ENCODE results near the gene KLHL29. TPM values are rescaled to one million over a fixed set of nuclear protein-coding genes. Genes with fewer than 3 reads are reported as not detected.

Gene KLHL29
- total and polyA plus RNA-seq, 2 experiments from 2014 or later: 1.5 to 6.5 TPM

DNA sequence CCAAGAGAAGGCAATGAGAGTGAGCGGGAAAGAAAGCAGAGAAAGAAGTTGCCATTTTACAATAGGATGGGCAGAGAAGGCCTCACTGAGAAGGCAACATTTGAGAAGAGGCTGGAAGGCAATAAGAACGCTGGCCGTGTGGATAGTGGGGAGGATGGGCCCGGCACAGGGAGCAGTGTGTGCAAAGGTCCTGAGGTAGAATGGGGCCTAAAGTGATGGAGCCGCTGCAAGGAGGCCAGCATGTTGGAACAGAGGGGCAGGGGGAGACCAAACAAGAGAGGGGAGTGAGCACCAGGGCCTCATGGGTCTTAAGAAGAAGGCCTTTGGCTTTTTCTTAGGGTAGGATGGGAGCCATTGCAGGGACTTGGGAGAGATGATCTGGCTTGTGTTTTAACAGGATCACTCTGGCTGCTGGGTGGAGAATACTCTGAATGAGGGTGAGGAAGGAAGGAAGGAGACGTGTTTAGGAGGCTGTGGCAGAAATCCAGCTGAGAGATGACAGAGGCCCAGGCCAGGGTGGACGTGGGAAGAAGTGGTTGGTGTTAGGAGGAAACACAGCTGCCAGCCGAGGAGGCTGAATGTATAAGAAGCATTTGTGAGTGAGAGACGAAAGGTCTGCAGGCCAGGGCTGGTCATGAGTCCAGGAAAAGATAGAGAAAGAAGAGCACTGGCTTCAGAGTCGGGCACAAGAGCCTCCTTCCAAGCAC, 159.8 kb downstream of the KLHL29 start (continued):
- TF ChIP-seq, protein P1, sequence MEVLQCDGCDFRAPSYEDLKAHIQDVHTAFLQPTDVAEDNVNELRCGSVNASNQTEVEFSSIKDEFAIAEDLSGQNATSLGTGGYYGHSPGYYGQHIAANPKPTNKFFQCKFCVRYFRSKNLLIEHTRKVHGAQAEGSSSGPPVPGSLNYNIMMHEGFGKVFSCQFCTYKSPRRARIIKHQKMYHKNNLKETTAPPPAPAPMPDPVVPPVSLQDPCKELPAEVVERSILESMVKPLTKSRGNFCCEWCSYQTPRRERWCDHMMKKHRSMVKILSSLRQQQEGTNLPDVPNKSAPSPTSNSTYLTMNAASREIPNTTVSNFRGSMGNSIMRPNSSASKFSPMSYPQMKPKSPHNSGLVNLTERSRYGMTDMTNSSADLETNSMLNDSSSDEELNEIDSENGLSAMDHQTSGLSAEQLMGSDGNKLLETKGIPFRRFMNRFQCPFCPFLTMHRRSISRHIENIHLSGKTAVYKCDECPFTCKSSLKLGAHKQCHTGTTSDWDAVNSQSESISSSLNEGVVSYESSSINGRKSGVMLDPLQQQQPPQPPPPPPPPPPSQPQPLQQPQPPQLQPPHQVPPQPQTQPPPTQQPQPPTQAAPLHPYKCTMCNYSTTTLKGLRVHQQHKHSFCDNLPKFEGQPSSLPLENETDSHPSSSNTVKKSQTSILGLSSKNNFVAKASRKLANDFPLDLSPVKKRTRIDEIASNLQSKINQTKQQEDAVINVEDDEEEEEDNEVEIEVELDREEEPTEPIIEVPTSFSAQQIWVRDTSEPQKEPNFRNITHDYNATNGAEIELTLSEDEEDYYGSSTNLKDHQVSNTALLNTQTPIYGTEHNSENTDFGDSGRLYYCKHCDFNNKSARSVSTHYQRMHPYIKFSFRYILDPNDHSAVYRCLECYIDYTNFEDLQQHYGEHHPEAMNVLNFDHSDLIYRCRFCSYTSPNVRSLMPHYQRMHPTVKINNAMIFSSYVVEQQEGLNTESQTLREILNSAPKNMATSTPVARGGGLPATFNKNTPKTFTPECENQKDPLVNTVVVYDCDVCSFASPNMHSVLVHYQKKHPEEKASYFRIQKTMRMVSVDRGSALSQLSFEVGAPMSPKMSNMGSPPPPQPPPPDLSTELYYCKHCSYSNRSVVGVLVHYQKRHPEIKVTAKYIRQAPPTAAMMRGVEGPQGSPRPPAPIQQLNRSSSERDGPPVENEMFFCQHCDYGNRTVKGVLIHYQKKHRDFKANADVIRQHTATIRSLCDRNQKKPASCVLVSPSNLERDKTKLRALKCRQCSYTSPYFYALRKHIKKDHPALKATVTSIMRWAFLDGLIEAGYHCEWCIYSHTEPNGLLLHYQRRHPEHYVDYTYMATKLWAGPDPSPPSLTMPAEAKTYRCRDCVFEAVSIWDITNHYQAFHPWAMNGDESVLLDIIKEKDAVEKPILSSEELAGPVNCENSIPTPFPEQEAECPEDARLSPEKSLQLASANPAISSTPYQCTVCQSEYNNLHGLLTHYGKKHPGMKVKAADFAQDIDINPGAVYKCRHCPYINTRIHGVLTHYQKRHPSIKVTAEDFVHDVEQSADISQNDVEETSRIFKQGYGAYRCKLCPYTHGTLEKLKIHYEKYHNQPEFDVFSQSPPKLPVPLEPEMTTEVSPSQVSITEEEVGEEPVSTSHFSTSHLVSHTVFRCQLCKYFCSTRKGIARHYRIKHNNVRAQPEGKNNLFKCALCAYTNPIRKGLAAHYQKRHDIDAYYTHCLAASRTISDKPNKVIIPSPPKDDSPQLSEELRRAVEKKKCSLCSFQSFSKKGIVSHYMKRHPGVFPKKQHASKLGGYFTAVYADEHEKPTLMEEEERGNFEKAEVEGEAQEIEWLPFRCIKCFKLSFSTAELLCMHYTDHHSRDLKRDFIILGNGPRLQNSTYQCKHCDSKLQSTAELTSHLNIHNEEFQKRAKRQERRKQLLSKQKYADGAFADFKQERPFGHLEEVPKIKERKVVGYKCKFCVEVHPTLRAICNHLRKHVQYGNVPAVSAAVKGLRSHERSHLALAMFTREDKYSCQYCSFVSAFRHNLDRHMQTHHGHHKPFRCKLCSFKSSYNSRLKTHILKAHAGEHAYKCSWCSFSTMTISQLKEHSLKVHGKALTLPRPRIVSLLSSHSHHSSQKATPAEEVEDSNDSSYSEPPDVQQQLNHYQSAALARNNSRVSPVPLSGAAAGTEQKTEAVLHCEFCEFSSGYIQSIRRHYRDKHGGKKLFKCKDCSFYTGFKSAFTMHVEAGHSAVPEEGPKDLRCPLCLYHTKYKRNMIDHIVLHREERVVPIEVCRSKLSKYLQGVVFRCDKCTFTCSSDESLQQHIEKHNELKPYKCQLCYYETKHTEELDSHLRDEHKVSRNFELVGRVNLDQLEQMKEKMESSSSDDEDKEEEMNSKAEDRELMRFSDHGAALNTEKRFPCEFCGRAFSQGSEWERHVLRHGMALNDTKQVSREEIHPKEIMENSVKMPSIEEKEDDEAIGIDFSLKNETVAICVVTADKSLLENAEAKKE (CRISPR knock-in tag; IDR thresholded peaks at IDR 0.05): no peak
- no peak for TF ChIP-seq EZH2 (IDR thresholded peaks at IDR 0.05; ENCODE audit: low read depth, unreplicated experiment)
- TF ChIP-seq POLR2AphosphoS5 (IDR thresholded peaks at IDR 0.05; ENCODE audit: low read depth): no peak

DNA sequence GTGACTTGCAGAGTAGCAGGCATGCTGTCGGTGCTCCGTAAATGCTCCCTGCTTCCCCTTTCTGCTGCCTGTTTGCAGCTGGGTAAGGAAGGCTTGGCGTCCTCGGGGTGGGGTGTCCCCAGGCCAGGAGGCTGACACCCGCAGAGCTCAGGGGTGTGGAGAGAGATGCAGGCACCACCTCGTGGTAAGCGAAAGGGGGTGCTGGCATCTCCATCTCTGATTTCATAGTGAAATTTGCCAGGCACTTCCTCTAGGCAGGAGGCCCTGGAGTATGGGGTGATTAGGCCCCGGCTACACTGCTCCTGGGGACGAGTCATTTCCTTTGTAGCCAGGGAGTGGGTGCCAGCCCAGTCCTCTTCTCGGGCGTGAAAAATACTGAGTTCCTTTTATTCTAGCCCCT, 160.4 kb downstream of the KLHL29 start:
- DNase-seq (ENCODE audit: low spot score): no peak
- Histone ChIP-seq H3K36me3 (ENCODE audit: insufficient read depth) (no peaks in the 10 kb centered on the region), H3K4me1 (ENCODE audit: insufficient read depth) (no peaks in the 10 kb centered on the region), H3K27ac (ENCODE audit: low read depth) (no peak overlapping the region), H3K9me2 (ENCODE audit: insufficient read depth) (peaks cover 5% of the 10 kb centered on the region; the same call in 1 of the 2 replicates), H3K4me3 (no peak overlapping the region), H3K27me3 (ENCODE audit: insufficient read depth) (no peaks in the 10 kb centered on the region), H2AFZ (no peak overlapping the region), H3F3A (replicated peaks; ENCODE audit: low read depth) (no peaks in the 10 kb centered on the region), H3K79me2 (replicated peaks; ENCODE audit: insufficient read depth) (no peaks in the 10 kb centered on the region), H4K20me1 (replicated peaks; ENCODE audit: insufficient read depth) (no peaks in the 10 kb centered on the region; the same call in 1 of the 2 replicates), H3K4me2 (no peak overlapping the region)
- Mint-ChIP-seq H3K27me3 (ENCODE audit: insufficient read depth, low read depth, poor library complexity) (peaks cover 15% of the 10 kb centered on the region), H3K4me3 (no peak overlapping the region), H3K36me3 (ENCODE audit: low read depth) (no peaks in the 10 kb centered on the region; the same call in 2 of the 3 replicates), H3K27ac (no peak overlapping the region), H3K9me3 (no peaks in the 10 kb centered on the region; the same call in 2 of the 3 replicates), H3K4me1 (peaks cover 13% of the 10 kb centered on the region)
- no peak for ATAC-seq
- TF ChIP-seq ZNF331 (CRISPR knock-in tag; IDR thresholded peaks at IDR 0.05; ENCODE audit: low read depth) (no peak), CREB1 (CRISPR knock-in tag; IDR thresholded peaks at IDR 0.05; ENCODE audit: low read depth) (no peak)
- TF ChIP-seq, protein P1 (CRISPR knock-in tag; IDR thresholded peaks at IDR 0.05): no peak
